IPS-15b (cell line): ENCODE measurements around the gene RPL21.

Source experiments
- H3K27me3 ChIP-seq: one replicate; pipeline ENCODE4 v1.6.1; 2013; ENCODE audit warnings: low read length; ENCODE audit not compliant: control insufficient read depth, insufficient read depth
- H3K36me3 ChIP-seq: one replicate; pipeline ENCODE4 v1.6.1; 2013; ENCODE audit warnings: low read length; ENCODE audit not compliant: control insufficient read depth, insufficient read depth
- H3K4me1 ChIP-seq: one replicate; pipeline ENCODE4 v1.6.1; 2013; ENCODE audit warnings: mild to moderate bottlenecking, low read length; ENCODE audit not compliant: control insufficient read depth, insufficient read depth
- H3K4me3 ChIP-seq: one replicate; pipeline ENCODE4 v1.5.1; 2013; ENCODE audit warnings: low read depth, low read length
- H3K9ac ChIP-seq: one replicate; pipeline ENCODE4 v1.6.1; 2013; ENCODE audit warnings: low read depth, mild to moderate bottlenecking, low read length
- H3K9me3 ChIP-seq: one replicate; pipeline ENCODE4 v1.6.1; 2013; ENCODE audit warnings: mild to moderate bottlenecking, low read length; ENCODE audit not compliant: control insufficient read depth, insufficient read depth

The RPL21 gene

GRCh38 chr13:27259831-27260230, 8.5 kb downstream of the RPL21 start:
- H3K36me3 ChIP-seq, result peaks cover 4% of the 10 kb centered on the region
- H3K9me3 ChIP-seq, result no peaks in the 10 kb centered on the region
- H3K9ac ChIP-seq, result no peak overlapping the region
- H3K4me3 ChIP-seq, result no peak overlapping the region
- peaks cover 5% of the 10 kb centered on the region for H3K4me1 ChIP-seq
- no peaks in the 10 kb centered on the region for H3K27me3 ChIP-seq

- Histone ChIP-seq H3K9me3 (no peaks in the 10 kb centered on the region), H3K4me1 (peaks cover 5% of the 10 kb centered on the region), H3K9ac (no peak overlapping the region), H3K36me3 (peaks cover 2% of the 10 kb centered on the region), H3K4me3 (no peak overlapping the region), H3K27me3 (no peaks in the 10 kb centered on the region)
Observed at GRCh38 chr13:27261396-27261795, 10.0 kb downstream of the RPL21 start.

GRCh38 chr13:27263438-27263837, 12.1 kb downstream of the RPL21 start:
- no peaks in the 10 kb centered on the region for H3K9me3 ChIP-seq
- no peak overlapping the region for H3K9ac ChIP-seq
- no peaks in the 10 kb centered on the region for H3K36me3 ChIP-seq
- H3K27me3 ChIP-seq, result no peaks in the 10 kb centered on the region
- H3K4me1 ChIP-seq, result peaks cover 5% of the 10 kb centered on the region
- H3K4me3 ChIP-seq, result no peak overlapping the region

- no peak overlapping the region for H3K9ac ChIP-seq
Observed at GRCh38 chr13:27264181-27264580, 12.8 kb downstream of the RPL21 start.

GRCh38 chr13:27264648-27265047, 13.3 kb downstream of the RPL21 start:
- Histone ChIP-seq H3K9ac (no peak overlapping the region), H3K9me3 (no peaks in the 10 kb centered on the region), H3K36me3 (no peaks in the 10 kb centered on the region), H3K4me1 (peaks cover 5% of the 10 kb centered on the region), H3K4me3 (no peak overlapping the region), H3K27me3 (peaks cover 8% of the 10 kb centered on the region)

More at GRCh38 chr13:27264181-27264580, 12.8 kb downstream of the RPL21 start:
- Histone ChIP-seq H3K27me3 (peaks cover 4% of the 10 kb centered on the region), H3K4me3 (no peak overlapping the region), H3K4me1 (peaks cover 5% of the 10 kb centered on the region), H3K36me3 (no peaks in the 10 kb centered on the region), H3K9me3 (no peaks in the 10 kb centered on the region)

GRCh38 chr13:27266917-27267316, 15.6 kb downstream of the RPL21 start:
- Histone ChIP-seq H3K9me3 (no peaks in the 10 kb centered on the region), H3K9ac (no peak overlapping the region), H3K4me1 (no peaks in the 10 kb centered on the region), H3K36me3 (no peaks in the 10 kb centered on the region), H3K27me3 (peaks cover 17% of the 10 kb centered on the region), H3K4me3 (no peak overlapping the region)

- Histone ChIP-seq H3K9ac (no peak overlapping the region), H3K4me3 (no peak overlapping the region), H3K4me1 (no peaks in the 10 kb centered on the region), H3K9me3 (no peaks in the 10 kb centered on the region), H3K27me3 (peaks cover 22% of the 10 kb centered on the region), H3K36me3 (no peaks in the 10 kb centered on the region)
Observed at GRCh38 chr13:27267596-27267995, 16.2 kb downstream of the RPL21 start.

- peaks cover 27% of the 10 kb centered on the region for H3K27me3 ChIP-seq
Observed at GRCh38 chr13:27269114-27269665, 17.8 kb downstream of the RPL21 start.

GRCh38 chr13:27270594-27271520, 19.5 kb downstream of the RPL21 start, which contains the start of gene RASL11A:
Gene RASL11A, plus strand, starts transcription at chr13:27270830. Its CDS starts 115 bp downstream, at chr13:27270945.
- Histone ChIP-seq H3K27me3 (peaks cover 27% of the 10 kb centered on the region), H3K4me3 (peak within 1 kb of the TSS; percentile 69), H3K9ac (no peak within 1 kb of the TSS), H3K4me1 (no peaks in the 10 kb centered on the region), H3K9me3 (no peaks in the 10 kb centered on the region), H3K36me3 (no peaks in the 10 kb centered on the region)

More at GRCh38 chr13:27269114-27269665, 17.8 kb downstream of the RPL21 start:
- H3K4me3 ChIP-seq, result no peak overlapping the region
- H3K9ac ChIP-seq, result no peak overlapping the region
- H3K9me3 ChIP-seq, result no peaks in the 10 kb centered on the region
- H3K4me1 ChIP-seq, result no peaks in the 10 kb centered on the region
- no peaks in the 10 kb centered on the region for H3K36me3 ChIP-seq

- no peaks in the 10 kb centered on the region for H3K4me1 ChIP-seq
- H3K4me3 ChIP-seq, result peak overlapping the region; percentile 69
- H3K36me3 ChIP-seq, result no peaks in the 10 kb centered on the region
- no peaks in the 10 kb centered on the region for H3K9me3 ChIP-seq
- H3K9ac ChIP-seq, result no peak overlapping the region
- peaks cover 27% of the 10 kb centered on the region for H3K27me3 ChIP-seq
Observed at GRCh38 chr13:27271570-27272096, 20.3 kb downstream of the RPL21 start.

- no peaks in the 10 kb centered on the region for H3K4me1 ChIP-seq
- H3K9ac ChIP-seq, result no peak overlapping the region
- peaks cover 26% of the 10 kb centered on the region for H3K27me3 ChIP-seq
- no peak overlapping the region for H3K4me3 ChIP-seq
- H3K36me3 ChIP-seq, result no peaks in the 10 kb centered on the region
- H3K9me3 ChIP-seq, result no peaks in the 10 kb centered on the region
Observed at GRCh38 chr13:27273658-27274425, 22.5 kb downstream of the RPL21 start.
